HCT116 (cell line): Measurements from ENCODE around the gene ZNF560. TPM values are rescaled to one million over a fixed set of nuclear protein-coding genes. Genes with fewer than 3 reads are reported as not detected.

Source experiments
- total RNA-seq: library from RNA; stranded (reverse); gene quantifications from one replicate; pipeline ENCODE4 v1.2.1, GENCODE V29; 2021; ENCODE audit not compliant: unreplicated experiment

The ZNF560 gene
- total RNA-seq, 1 experiment from 2014 or later, result not detected

Other genes starting within 250 kb of the ZNF560 start
- not detected for gene OR7E24, start 247.7 kb downstream of the ZNF560 start, total RNA-seq
- 7.8 TPM for gene ZNF699, start 188.8 kb downstream of the ZNF560 start, total RNA-seq
- 10.9 TPM for gene ZNF559, start 174.4 kb downstream of the ZNF560 start, total RNA-seq
- gene ZNF177, start 135.6 kb downstream of the ZNF560 start, total RNA-seq, result 1.2 TPM
- gene ZNF266, start 63.0 kb downstream of the ZNF560 start, total RNA-seq, result 9.4 TPM
- gene ZNF426, start 40.0 kb upstream of the ZNF560 start, total RNA-seq, result 1.7 TPM
- gene ZNF121, start 85.9 kb upstream of the ZNF560 start, total RNA-seq, result 80.9 TPM
- gene ZNF561, start 122.6 kb upstream of the ZNF560 start, total RNA-seq, result 31.3 TPM
- 37.8 TPM for gene ZNF562, start 176.5 kb upstream of the ZNF560 start, total RNA-seq